MG63 (cell line): Measurements from ENCODE around the gene WAC. TPM values are rescaled to one million over a fixed set of nuclear protein-coding genes. Genes with fewer than 3 reads are reported as not detected.
A peak's percentile ranks its signal among the peaks of the same experiment; 100 is the strongest.
"Not testable (repeated sequence)": the region's sequence is repeated elsewhere in the genome, so short reads cannot be mapped to it uniquely, and the experiment has no call there.

Experiments used
- DNase-seq: peaks from one replicate; pipeline ENCODE4 v3.0.0-alpha.2; 2020
- H3K27me3 ChIP-seq: fragments of 250-450 bp; sonication (Bioruptor Pico); 2 replicates; pipeline ENCODE4 v1.5.1; 2020; ENCODE audit warnings: mild to moderate bottlenecking, moderate library complexity
- H3K36me3 ChIP-seq: fragments of 250-450 bp; sonication (Bioruptor Pico); 2 replicates; pipeline ENCODE4 v1.5.1; 2020; ENCODE audit warnings: mild to moderate bottlenecking, moderate library complexity
- H3K4me3 ChIP-seq: fragments of 250-450 bp; sonication (Bioruptor Pico); 2 replicates; pipeline ENCODE4 v1.5.1; 2020; ENCODE audit warnings: mild to moderate bottlenecking, moderate library complexity
- H3K9me3 ChIP-seq: fragments of 250-450 bp; sonication (Bioruptor Pico); 2 replicates; pipeline ENCODE4 v1.5.1; 2020; ENCODE audit warnings: mild to moderate bottlenecking, moderate library complexity
- total RNA-seq: library from RNA; depleted of rRNA; stranded (reverse); fragments of >200 nt; shearing (Covaris generic); gene quantifications from 2 replicates; pipeline ENCODE4 v1.2.3, GENCODE V29; 2014; ENCODE audit warnings: low replicate concordance

WAC gene
- total RNA-seq, 1 experiment from 2014 or later = 32.6 TPM

GRCh38 chr10:28620251-28620650 is 87.3 kb downstream of the WAC start:
- Histone ChIP-seq H3K27me3 (no peaks in the 10 kb centered on the region), H3K9me3 (no peaks in the 10 kb centered on the region), H3K4me3 (no peak overlapping the region), H3K36me3 (peaks cover 57% of the 10 kb centered on the region)
- no peak for DNase-seq

GRCh38 chr10:28623483-28623882 is 90.6 kb downstream of the WAC start:
- H3K9me3 ChIP-seq = no peaks in the 10 kb centered on the region
- H3K27me3 ChIP-seq = no peaks in the 10 kb centered on the region
- H3K4me3 ChIP-seq = no peak overlapping the region
- H3K36me3 ChIP-seq = peaks cover 24% of the 10 kb centered on the region
- no peak for DNase-seq

GRCh38 chr10:28624351-28624750 is 91.4 kb downstream of the WAC start:
- no peak overlapping the region for H3K4me3 ChIP-seq
- H3K36me3 ChIP-seq = peaks cover 16% of the 10 kb centered on the region
- no peaks in the 10 kb centered on the region for H3K9me3 ChIP-seq
- no peak for DNase-seq
- no peaks in the 10 kb centered on the region for H3K27me3 ChIP-seq

- DNase-seq = no peak
- H3K36me3 ChIP-seq = no peaks in the 10 kb centered on the region; the same call in 1 of the 2 replicates
- no peaks in the 10 kb centered on the region for H3K27me3 ChIP-seq
- no peak overlapping the region for H3K4me3 ChIP-seq
- H3K9me3 ChIP-seq = no peaks in the 10 kb centered on the region
Measured at GRCh38 chr10:28627102-28627501, 94.2 kb downstream of the WAC start.

- Histone ChIP-seq H3K36me3 (no peaks in the 10 kb centered on the region; the same call in 1 of the 2 replicates), H3K4me3 (no peak overlapping the region), H3K9me3 (no peaks in the 10 kb centered on the region), H3K27me3 (no peaks in the 10 kb centered on the region)
- DNase-seq = peak; percentile 68
Measured at GRCh38 chr10:28628184-28628893, 95.4 kb downstream of the WAC start.

- no peak overlapping the region for H3K4me3 ChIP-seq
- H3K9me3 ChIP-seq = no peaks in the 10 kb centered on the region
- H3K27me3 ChIP-seq = no peaks in the 10 kb centered on the region
- DNase-seq = peak; percentile 76
- H3K36me3 ChIP-seq = no peaks in the 10 kb centered on the region
Measured at GRCh38 chr10:28631896-28632583, 99.1 kb downstream of the WAC start.

- no peaks in the 10 kb centered on the region for H3K36me3 ChIP-seq
- H3K9me3 ChIP-seq = no peaks in the 10 kb centered on the region
- DNase-seq = no peak
- H3K4me3 ChIP-seq = no peak overlapping the region
- H3K27me3 ChIP-seq = no peaks in the 10 kb centered on the region
Measured at GRCh38 chr10:28632584-28632945, 99.6 kb downstream of the WAC start.

GRCh38 chr10:28633750-28634149 is 100.8 kb downstream of the WAC start:
- no peak for DNase-seq
- H3K9me3 ChIP-seq = 0 out of 2 replicates have a peak, but pooled peaks cover 3% of the 10 kb centered on the region
- H3K36me3 ChIP-seq = no peaks in the 10 kb centered on the region
- no peaks in the 10 kb centered on the region for H3K27me3 ChIP-seq
- no peak overlapping the region for H3K4me3 ChIP-seq

GRCh38 chr10:28637346-28637745 is 104.4 kb downstream of the WAC start:
- Histone ChIP-seq H3K4me3 (no peak overlapping the region), H3K36me3 (no peaks in the 10 kb centered on the region), H3K27me3 (no peaks in the 10 kb centered on the region), H3K9me3 (0 out of 2 replicates have a peak, but pooled peaks cover 3% of the 10 kb centered on the region)
- no peak for DNase-seq

- no peak for DNase-seq
- Histone ChIP-seq H3K9me3 (0 out of 2 replicates have a peak, but pooled peaks cover 3% of the 10 kb centered on the region), H3K36me3 (no peaks in the 10 kb centered on the region), H3K27me3 (no peaks in the 10 kb centered on the region), H3K4me3 (no peak overlapping the region)
Measured at GRCh38 chr10:28638392-28638791, 105.5 kb downstream of the WAC start.

- Histone ChIP-seq H3K27me3 (no peaks in the 10 kb centered on the region), H3K9me3 (0 out of 2 replicates have a peak, but pooled peaks cover 3% of the 10 kb centered on the region), H3K36me3 (no peaks in the 10 kb centered on the region), H3K4me3 (no peak overlapping the region)
- no peak for DNase-seq
Measured at GRCh38 chr10:28640551-28640950, 107.6 kb downstream of the WAC start.

GRCh38 chr10:28644647-28645046 is 111.7 kb downstream of the WAC start:
- H3K36me3 ChIP-seq = no peaks in the 10 kb centered on the region
- DNase-seq = no peak
- peaks cover 2% of the 10 kb centered on the region; the same call in 1 of the 2 replicates for H3K9me3 ChIP-seq
- H3K4me3 ChIP-seq = no peak overlapping the region
- no peaks in the 10 kb centered on the region for H3K27me3 ChIP-seq

GRCh38 chr10:28652106-28652505 is 119.2 kb downstream of the WAC start:
- Histone ChIP-seq H3K9me3 (peaks cover 5% of the 10 kb centered on the region), H3K27me3 (no peaks in the 10 kb centered on the region), H3K36me3 (no peaks in the 10 kb centered on the region), H3K4me3 (no peak overlapping the region)
- no peak for DNase-seq

GRCh38 chr10:28652703-28653102 is 119.8 kb downstream of the WAC start:
- peaks cover 5% of the 10 kb centered on the region for H3K9me3 ChIP-seq
- H3K4me3 ChIP-seq = no peak overlapping the region
- DNase-seq = no peak
- no peaks in the 10 kb centered on the region for H3K36me3 ChIP-seq
- no peaks in the 10 kb centered on the region for H3K27me3 ChIP-seq

GRCh38 chr10:28658824-28659223 is 125.9 kb downstream of the WAC start:
- H3K27me3 ChIP-seq, H3K36me3 ChIP-seq, DNase-seq, H3K4me3 ChIP-seq, H3K9me3 ChIP-seq: not testable (repeated sequence)

GRCh38 chr10:28661035-28661434 is 128.1 kb downstream of the WAC start:
- Histone ChIP-seq H3K27me3 (no peaks in the 10 kb centered on the region), H3K4me3 (no peak overlapping the region), H3K9me3 (peaks cover 2% of the 10 kb centered on the region; the same call in 1 of the 2 replicates), H3K36me3 (no peaks in the 10 kb centered on the region)
- DNase-seq = peak; percentile 59

- no peak overlapping the region for H3K4me3 ChIP-seq
- H3K27me3 ChIP-seq = no peaks in the 10 kb centered on the region
- peak; percentile 73 for DNase-seq
- no peaks in the 10 kb centered on the region for H3K36me3 ChIP-seq
- H3K9me3 ChIP-seq = no peaks in the 10 kb centered on the region
Measured at GRCh38 chr10:28663576-28664368, 130.9 kb downstream of the WAC start.
